K562 (cell line): Measurements from ENCODE around the gene MCCD1. TPM values are rescaled to one million over a fixed set of nuclear protein-coding genes. Genes with fewer than 3 reads are reported as not detected.

Experiments
- ADNP ChIP-seq: fragments of 200-800 bp; sonication (Bioruptor generic); IDR thresholded peaks from 2 replicates; pipeline ENCODE4 v1.6.1; 2016; ENCODE audit warnings: missing genetic modification characterization, missing compliant biosample characterization
- HNRNPLL ChIP-seq: fragments of 200-400 bp; formaldehyde crosslinking; IDR thresholded peaks from 2 replicates; pipeline ENCODE4 v1.6.1; 2017; ENCODE audit warnings: low read length, low read depth, mild to moderate bottlenecking; ENCODE audit not compliant: poor library complexity, severe bottlenecking
- IRF9 ChIP-seq: fragments of 450-650 bp; IDR thresholded peaks from 2 replicates; pipeline ENCODE4 v1.6.1; 2016; ENCODE audit warnings: missing biosample characterization, missing genetic modification characterization
- MAFF ChIP-seq: IDR thresholded peaks from 2 replicates; pipeline ENCODE4 v1.6.1; 2012; ENCODE audit warnings: low read length, improper control_type of control experiment
- MAFK ChIP-seq: IDR thresholded peaks from 2 replicates; pipeline ENCODE4 v1.6.1; 2011; ENCODE audit warnings: low read length, improper control_type of control experiment
- MBD1 ChIP-seq: fragments of 250-450 bp; sonication (Bioruptor Pico); IDR thresholded peaks from 2 replicates; pipeline ENCODE4 v1.8.0; 2022; ENCODE audit warnings: inconsistent platforms
- MTA2 ChIP-seq: fragments of 450-650 bp; IDR thresholded peaks from 2 replicates; pipeline ENCODE4 v1.6.1; 2016; ENCODE audit warnings: low read depth
- NONO ChIP-seq, 2 experiments: fragments of 200-400 bp in 1 of 2; fragments of 450-650 bp in 1 of 2; formaldehyde crosslinking in 1 of 2; IDR thresholded peaks; 2 replicates each; pipeline ENCODE4 v1.6.1; 2017; ENCODE audit warnings: low read depth in 2 of 2, mild to moderate bottlenecking in 2 of 2, moderate library complexity in 2 of 2, low read length in 1 of 2
- PRPF4 ChIP-seq: fragments of 200-400 bp; formaldehyde crosslinking; IDR thresholded peaks from one replicate; pipeline ENCODE4 v1.6.1; 2017; ENCODE audit warnings: low read length, low read depth, mild to moderate bottlenecking; ENCODE audit not compliant: insufficient read depth, poor library complexity, severe bottlenecking
- SMAD4 ChIP-seq: fragments of 250-450 bp; sonication (Bioruptor Pico); conservative IDR thresholded peaks from 2 replicates; pipeline ENCODE4 v1.8.0; 2021; ENCODE audit warnings: inconsistent platforms, mild to moderate bottlenecking, moderate library complexity
- TARDBP ChIP-seq: fragments of 450-650 bp; IDR thresholded peaks from 2 replicates; pipeline ENCODE4 v1.6.1; 2016
- TCF7 ChIP-seq: sonication (generic); IDR thresholded peaks from 2 replicates; pipeline ENCODE4 v1.6.1; 2016; ENCODE audit warnings: antibody characterized with exemption, borderline replicate concordance
- USF1 ChIP-seq: sonication (generic); formaldehyde crosslinking; IDR thresholded peaks from 2 replicates; pipeline ENCODE4 v1.9.0; 2022; ENCODE audit warnings: mild to moderate bottlenecking, missing genetic modification reagents
- VEZF1 ChIP-seq: fragments of 200-800 bp; sonication (Bioruptor generic); IDR thresholded peaks from 2 replicates; pipeline ENCODE4 v1.6.1; 2017; ENCODE audit warnings: missing genetic modification characterization, missing compliant biosample characterization
- ZC3H4 ChIP-seq: sonication (generic); formaldehyde crosslinking; IDR thresholded peaks from 2 replicates; pipeline ENCODE4 v1.9.0; 2021; ENCODE audit warnings: missing genetic modification reagents, borderline replicate concordance
- ZKSCAN8 ChIP-seq: fragments of 200-800 bp; sonication (Bioruptor generic); IDR thresholded peaks from 2 replicates; pipeline ENCODE4 v1.6.1; 2016; ENCODE audit warnings: missing genetic modification characterization, missing compliant biosample characterization
- ZNF124 ChIP-seq: sonication (generic); formaldehyde crosslinking; IDR thresholded peaks from 2 replicates; pipeline ENCODE4 v1.8.1; 2022; ENCODE audit warnings: missing genetic modification reagents
- ZNF57 ChIP-seq: fragments of 450-650 bp; formaldehyde crosslinking; IDR thresholded peaks from 2 replicates; pipeline ENCODE4 v1.4.0; 2020; ENCODE audit warnings: mild to moderate bottlenecking, moderate library complexity
- polyA plus RNA-seq, 8 experiments: library from polyadenylated mRNA; depleted of rRNA in 4 of 8; stranded (reverse) in 5 of 8; unstranded in 3 of 8; fragments of >200 nt; fragmentation: Nextera tagmentation in 2 of 8; fragmentation: Illumina TruSeq in 1 of 8; extraction: Ambion mirVana in 2 of 8; extraction: Trizol in 1 of 8; gene quantifications; 2 replicates each; pipeline versions ENCODE4 v1.2.1 to v1.2.3, GENCODE V29; 2011 to 2014; ENCODE audit warnings: inconsistent platforms in 1 of 8, missing spikeins in 1 of 8
- total RNA-seq, 7 experiments: library from RNA; depleted of rRNA in 6 of 7; stranded (reverse); fragments of >200 nt in 6 of 7; fragmentation: Illumina TruSeq in 2 of 7; extraction: Trizol in 2 of 7; gene quantifications; 2 replicates each; pipeline versions ENCODE4 v1.2.1 to v1.2.3, GENCODE V29; 2011 to 2021; ENCODE audit warnings: low replicate concordance in 1 of 7

The MCCD1 gene
- total and polyA plus RNA-seq, 9 of the 15 experiments (the other 6 are each of a cell fraction or from before 2014, with no cell fraction given): not detected

- no peak for TF ChIP-seq ADNP (tag)
- TF ChIP-seq SMAD4 (CRISPR knock-in tag): peak; percentile 76
- no peak for TF ChIP-seq ZC3H4
- 0 out of 2 replicates have a peak, but pooled peaks have one; percentile 38 for TF ChIP-seq ZNF57 (CRISPR knock-in tag)
- TF ChIP-seq MBD1 (CRISPR knock-in tag): no peak
- peak; percentile 69; the same call in 1 of the 2 replicates for TF ChIP-seq IRF9 (tag)
- peak; percentile 90 for TF ChIP-seq VEZF1
- peak; percentile 27; the same call in 1 of the 2 replicates for TF ChIP-seq MAFK
- no peak for TF ChIP-seq ZKSCAN8 (CRISPR knock-in tag)
- no peak for TF ChIP-seq TARDBP
- peak; percentile 95 for TF ChIP-seq HNRNPLL
- TF ChIP-seq TCF7: 0 out of 2 replicates have a peak, but pooled peaks have one; percentile 26
- TF ChIP-seq MAFF: peak; percentile 1; the same call in 1 of the 2 replicates
- no peak for TF ChIP-seq ZNF124 (CRISPR knock-in tag)
- TF ChIP-seq USF1 (CRISPR knock-in tag): no peak
- TF ChIP-seq NONO (IDR thresholded peaks at IDR 0.05; ENCODE audit: low read depth in 2 of 2, low read length in 1 of 2): 0 out of 4 replicates have a peak, but pooled peaks of 1 of the 2 experiments have one; percentile 10
- peak; percentile 31 for TF ChIP-seq MTA2
- TF ChIP-seq PRPF4: no peak
Observed at GRCh38 chr6:31546958-31547726, 18.4 kb downstream of the MCCD1 start, which contains the start of gene NFKBIL1 (continued).
